ENCODE data around the gene ATL2.
"Not testable (repeated sequence)": the region's sequence is repeated elsewhere in the genome, so short reads cannot be mapped to it uniquely, and the experiment has no call there.

The ATL2 gene

DNA sequence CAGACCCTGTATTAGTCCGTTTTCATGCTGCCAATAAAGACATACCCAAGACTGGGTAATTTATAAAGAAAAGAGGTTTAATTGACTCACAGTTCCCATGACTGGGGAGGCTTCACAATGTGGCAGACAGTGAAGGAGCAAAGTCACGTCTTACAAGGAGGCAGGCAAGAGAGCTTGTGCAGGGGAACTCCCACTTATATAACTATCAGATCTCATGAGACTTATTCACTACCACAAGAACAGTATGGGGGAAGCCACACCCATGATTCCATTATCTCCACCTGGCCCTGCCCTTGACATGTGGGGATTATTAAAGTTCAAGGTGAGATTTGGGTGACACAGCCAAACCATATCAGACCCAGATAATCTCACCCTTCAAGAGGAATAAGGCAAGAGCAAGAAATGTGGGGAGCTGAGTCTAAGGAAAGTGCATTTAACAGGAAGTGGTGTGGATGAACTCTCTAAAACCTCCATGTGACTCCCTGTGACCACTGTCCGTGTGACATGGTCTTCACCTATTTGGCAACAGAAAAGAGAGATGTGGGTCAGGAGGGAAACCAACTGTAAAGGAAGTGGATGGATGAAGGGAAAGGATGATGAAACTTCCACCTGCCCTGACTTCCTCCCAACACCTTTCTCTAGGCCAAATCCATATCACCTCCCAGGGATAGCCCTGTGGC lies 110.6 kb downstream of the ATL2 start:
- no peak for DNase-seq (ENCODE audit: insufficient read length)
- no peak for FAIRE-seq
- TF ChIP-seq POLR2A (IDR thresholded peaks at IDR 0.05; ENCODE audit: low read depth, low read length): no peak
- TF ChIP-seq POLR2AphosphoS5 (IDR thresholded peaks at IDR 0.05; ENCODE audit: low read depth, low read length): no peak
- no peak for TF ChIP-seq TAF1 (IDR thresholded peaks at IDR 0.05; ENCODE audit: borderline replicate concordance, low read depth, low read length)

DNA sequence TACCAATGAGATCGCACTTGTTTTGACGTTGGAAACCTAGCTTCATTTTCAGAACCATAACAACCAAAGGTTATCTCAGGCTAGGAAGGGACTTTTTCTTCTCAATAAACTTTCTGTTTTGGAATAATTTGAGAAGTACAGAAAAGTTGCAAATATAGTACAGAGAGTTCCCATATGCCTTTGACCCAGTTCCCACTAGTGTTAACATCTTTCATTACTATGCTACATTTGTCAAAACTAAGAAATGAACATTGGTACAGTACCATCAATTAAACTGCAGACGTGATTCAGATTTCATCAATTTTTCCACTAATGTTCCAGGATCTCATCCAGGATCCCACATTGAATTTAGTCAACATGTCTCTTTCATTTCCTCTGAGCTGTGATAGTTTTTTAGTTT lies 111.6 kb downstream of the ATL2 start:
- DNase-seq (ENCODE audit: insufficient read length) (no peak), FAIRE-seq (no peak)
- TF ChIP-seq TAF1 (IDR thresholded peaks at IDR 0.05; ENCODE audit: borderline replicate concordance, low read depth, low read length) (no peak), POLR2A (IDR thresholded peaks at IDR 0.05; ENCODE audit: low read depth, low read length) (no peak), POLR2AphosphoS5 (IDR thresholded peaks at IDR 0.05; ENCODE audit: low read depth, low read length) (no peak)

DNA sequence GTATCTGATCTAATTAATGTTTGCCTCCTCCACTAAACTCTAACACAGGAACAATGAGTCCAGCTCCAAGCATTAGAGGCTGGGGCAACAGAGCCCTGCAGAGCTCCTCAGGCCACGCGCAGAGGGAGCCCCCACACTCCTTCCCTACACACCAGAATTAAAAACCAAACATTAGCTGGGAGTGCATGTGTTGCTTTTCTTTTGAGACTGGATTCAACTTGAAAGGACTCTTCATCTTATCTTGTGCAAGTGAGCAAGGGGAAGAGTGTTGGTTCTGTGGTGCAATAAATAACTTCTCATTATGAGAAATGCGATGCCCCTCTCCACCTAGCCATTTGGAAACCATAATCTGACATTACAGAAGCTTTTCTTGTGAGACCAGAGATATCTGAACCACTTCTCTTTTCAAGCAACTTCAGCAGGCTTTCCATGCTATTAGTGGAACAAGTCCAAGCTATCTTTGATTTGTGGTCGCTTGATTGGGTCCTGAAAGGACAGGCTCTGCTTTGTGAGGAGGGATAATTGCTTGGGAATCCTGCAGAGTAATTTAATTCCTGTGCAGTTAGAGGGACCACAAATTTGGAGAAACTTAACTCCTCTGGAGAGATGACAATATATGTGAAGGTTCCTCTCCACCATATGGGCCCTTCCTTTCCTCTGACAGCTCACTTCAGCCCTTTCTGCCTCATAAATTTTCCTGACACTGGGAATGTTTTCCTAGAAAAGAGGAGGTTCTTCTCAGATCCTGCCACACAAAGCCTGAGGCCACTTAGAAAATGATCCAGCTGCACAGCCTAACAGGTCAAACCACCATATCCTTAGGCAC lies 112.5 kb downstream of the ATL2 start:
- no peak for TF ChIP-seq POLR2A (IDR thresholded peaks at IDR 0.05; ENCODE audit: low read depth, low read length)
- no peak for TF ChIP-seq POLR2AphosphoS5 (IDR thresholded peaks at IDR 0.05; ENCODE audit: low read depth, low read length)
- no peak for TF ChIP-seq TAF1 (IDR thresholded peaks at IDR 0.05; ENCODE audit: borderline replicate concordance, low read depth, low read length)
- FAIRE-seq (no peak), DNase-seq (ENCODE audit: insufficient read length) (no peak)

DNA sequence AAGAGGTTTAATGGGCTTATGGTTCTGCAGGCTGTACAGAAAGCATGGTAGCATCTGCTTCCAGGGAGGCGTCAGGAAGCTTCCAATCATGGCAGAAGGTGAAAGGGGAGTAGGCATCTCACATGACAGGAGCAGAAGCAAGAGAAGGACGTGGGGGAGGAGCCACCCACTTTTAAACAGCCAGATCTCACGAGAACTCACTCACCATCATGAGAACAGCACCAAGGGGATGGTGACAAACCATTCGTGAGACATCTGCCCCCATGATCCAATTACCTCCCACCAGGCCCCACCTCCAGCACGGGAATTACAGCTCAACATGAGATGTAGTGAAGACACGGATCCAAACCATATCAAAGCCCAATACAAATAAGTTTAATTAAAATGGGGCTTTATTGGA lies 113.8 kb downstream of the ATL2 start:
- no peak for DNase-seq (ENCODE audit: insufficient read length)
- FAIRE-seq: no peak
- TF ChIP-seq POLR2A (IDR thresholded peaks at IDR 0.05; ENCODE audit: low read depth, low read length) (no peak), TAF1 (IDR thresholded peaks at IDR 0.05; ENCODE audit: borderline replicate concordance, low read depth, low read length) (no peak), POLR2AphosphoS5 (IDR thresholded peaks at IDR 0.05; ENCODE audit: low read depth, low read length) (no peak)

DNA sequence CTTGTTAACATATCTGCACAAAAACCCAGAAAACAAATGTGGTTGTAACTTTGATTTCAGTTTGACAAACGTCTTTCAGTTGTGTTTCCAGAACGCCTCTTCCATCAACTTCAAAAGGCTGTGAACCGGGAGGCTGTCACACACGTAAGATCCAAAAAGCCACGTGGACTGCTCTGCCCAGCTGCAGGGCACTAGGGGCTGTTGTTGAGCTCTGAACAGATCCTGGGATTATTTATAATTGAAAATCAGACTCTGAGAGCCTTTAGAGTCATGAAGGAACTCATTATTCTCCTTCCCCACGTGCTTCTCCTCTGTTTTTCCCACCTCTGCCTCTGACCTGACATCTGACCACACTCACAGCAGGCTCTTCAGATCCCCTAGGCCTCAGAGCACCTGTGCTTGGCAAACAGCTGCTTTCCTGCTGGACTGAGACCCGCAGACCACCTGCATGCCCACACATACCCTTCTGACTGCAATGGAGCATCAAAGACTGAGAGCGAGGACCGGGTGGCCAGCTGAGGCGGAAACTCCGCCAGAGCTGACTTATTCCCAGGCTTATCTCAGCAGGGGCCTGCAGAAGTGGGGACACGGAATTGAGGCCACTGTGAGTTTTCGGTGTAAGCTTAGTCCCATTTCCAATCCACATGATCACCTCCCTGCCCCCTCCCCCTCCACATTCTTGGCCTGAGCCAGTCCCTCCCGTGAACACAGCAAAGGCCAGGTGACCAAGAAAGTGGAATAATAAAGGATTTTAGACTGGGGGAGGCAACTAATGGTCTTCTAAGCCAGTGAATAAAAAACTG lies 114.8 kb downstream of the ATL2 start:
- TF ChIP-seq TAF1 (IDR thresholded peaks at IDR 0.05; ENCODE audit: borderline replicate concordance, low read depth, low read length) (no peak), POLR2AphosphoS5 (IDR thresholded peaks at IDR 0.05; ENCODE audit: low read depth, low read length) (no peak), POLR2A (IDR thresholded peaks at IDR 0.05; ENCODE audit: low read depth, low read length) (no peak)
- FAIRE-seq: no peak
- DNase-seq (ENCODE audit: insufficient read length): no peak

DNA sequence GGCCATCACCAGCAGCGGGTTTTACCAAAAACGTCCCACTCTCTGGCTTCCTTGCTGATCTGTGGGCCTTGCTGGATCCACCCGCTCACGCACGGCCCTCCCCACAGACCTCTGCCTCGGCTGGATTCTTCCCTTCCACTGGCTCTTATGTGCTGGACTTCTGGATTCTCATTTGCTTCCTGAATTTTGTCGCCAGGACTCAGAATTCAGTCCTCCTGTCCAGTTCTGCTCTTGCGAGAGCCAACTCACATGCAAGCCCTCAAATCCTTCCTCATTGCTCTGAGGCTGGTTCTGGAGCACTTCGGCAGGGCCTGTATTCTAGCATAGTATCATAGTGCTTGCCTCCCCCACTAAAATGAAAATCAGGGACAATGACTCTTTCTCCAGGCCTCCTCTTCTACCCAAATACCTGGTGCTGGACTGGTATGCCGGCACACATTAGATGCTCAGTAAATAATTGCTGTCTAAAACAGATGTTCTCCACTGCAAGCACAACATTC lies 115.5 kb downstream of the ATL2 start:
- peak; percentile 67 for FAIRE-seq
- no peak for DNase-seq (ENCODE audit: insufficient read length)
- TF ChIP-seq POLR2A (IDR thresholded peaks at IDR 0.05; ENCODE audit: low read depth, low read length): no peak
- TF ChIP-seq POLR2AphosphoS5 (IDR thresholded peaks at IDR 0.05; ENCODE audit: low read depth, low read length): no peak
- no peak for TF ChIP-seq TAF1 (IDR thresholded peaks at IDR 0.05; ENCODE audit: borderline replicate concordance, low read depth, low read length)

DNA sequence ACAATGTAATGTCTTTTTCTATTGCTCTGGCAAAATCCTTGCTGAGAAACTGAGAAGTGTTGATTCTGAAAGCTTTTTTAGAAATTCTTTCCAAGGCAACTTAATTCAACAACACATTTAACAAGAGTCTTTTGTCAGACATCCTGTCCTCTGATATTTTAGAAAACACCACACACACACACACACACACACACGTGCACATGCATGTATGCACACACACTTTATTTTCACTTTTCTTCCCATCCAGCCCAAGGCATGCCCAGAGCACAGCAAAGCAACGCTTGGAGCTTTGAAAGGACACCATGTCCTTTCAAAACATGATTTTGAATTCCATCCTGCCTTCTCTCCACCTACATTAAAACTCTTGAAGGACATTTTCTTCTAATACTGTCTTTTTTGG lies 116.1 kb downstream of the ATL2 start:
- TF ChIP-seq POLR2AphosphoS5 (IDR thresholded peaks at IDR 0.05; ENCODE audit: low read depth, low read length) (no peak), TAF1 (IDR thresholded peaks at IDR 0.05; ENCODE audit: borderline replicate concordance, low read depth, low read length) (no peak)
- DNase-seq (ENCODE audit: insufficient read length) (no peak), FAIRE-seq (no peak)

DNA sequence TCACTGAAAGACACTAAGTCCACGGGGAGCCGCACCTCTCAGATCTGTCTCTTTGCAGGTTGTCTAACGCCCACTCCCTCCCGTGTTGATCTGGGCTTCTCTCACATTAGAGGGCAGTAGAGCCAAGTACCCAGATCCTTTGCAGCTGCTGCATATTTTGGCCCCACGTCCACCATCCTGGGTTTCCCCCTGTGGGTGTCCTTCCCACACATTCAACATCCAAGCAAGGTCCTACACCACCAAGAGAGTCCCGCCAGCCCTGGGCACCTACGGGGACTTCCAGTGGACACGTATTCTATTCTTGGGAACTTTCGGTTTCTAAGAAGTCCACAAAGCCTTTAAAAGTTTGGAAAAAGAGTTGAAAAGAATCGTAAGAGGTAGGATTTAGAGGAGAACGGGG lies 116.6 kb downstream of the ATL2 start:
- peak; percentile 79 for FAIRE-seq

DNA sequence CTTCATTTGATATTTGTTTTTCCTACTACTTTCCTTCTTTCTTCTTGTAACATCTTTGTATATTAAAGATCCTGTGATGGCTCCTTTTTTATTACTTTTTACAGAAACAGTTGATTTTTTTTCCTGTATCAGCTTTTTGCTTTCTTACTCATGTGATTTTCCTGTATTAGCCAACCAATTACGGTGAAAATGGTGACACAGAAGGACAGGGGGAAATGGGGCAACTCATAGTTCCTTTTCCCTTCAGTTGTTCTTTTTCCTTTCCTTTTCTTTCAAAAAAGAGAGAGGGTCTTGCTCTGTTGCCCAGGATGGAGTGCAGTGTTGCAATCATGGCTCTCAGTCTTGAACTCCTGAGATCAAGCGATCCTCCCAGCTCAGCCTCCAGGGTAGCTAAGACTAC lies 117.8 kb downstream of the ATL2 start:
- FAIRE-seq (no peak), DNase-seq (ENCODE audit: insufficient read length) (no peak)
- TF ChIP-seq POLR2A (IDR thresholded peaks at IDR 0.05; ENCODE audit: low read depth, low read length) (no peak), POLR2AphosphoS5 (IDR thresholded peaks at IDR 0.05; ENCODE audit: low read depth, low read length) (no peak), TAF1 (IDR thresholded peaks at IDR 0.05; ENCODE audit: borderline replicate concordance, low read depth, low read length) (no peak)

More for the DNA sequence above, 116.6 kb downstream of the ATL2 start:
- TF ChIP-seq TAF1 (IDR thresholded peaks at IDR 0.05; ENCODE audit: borderline replicate concordance, low read depth, low read length): no peak
- DNase-seq (ENCODE audit: insufficient read length): no peak

DNA sequence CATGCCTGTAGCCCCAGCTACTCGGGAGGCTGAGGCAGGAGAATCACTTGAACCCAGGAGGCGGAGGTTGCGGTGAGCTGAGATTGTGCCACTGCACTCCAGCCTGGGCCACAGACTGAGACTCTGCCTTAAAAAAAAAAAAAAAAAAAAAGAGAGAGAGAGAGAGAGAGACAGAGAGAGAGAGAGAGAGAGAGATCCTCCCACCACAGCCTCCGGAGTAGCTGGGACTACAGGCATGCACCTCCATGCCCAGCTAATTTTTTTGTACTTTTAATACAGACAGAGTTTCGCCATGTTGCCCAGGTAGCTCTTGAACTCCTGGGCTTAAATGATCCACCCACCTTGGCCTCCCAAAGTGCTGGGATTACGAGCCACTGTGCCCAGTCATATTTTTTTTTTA lies 119.4 kb downstream of the ATL2 start:
- FAIRE-seq; DNase-seq (ENCODE audit: insufficient read length): not testable (repeated sequence)

DNA sequence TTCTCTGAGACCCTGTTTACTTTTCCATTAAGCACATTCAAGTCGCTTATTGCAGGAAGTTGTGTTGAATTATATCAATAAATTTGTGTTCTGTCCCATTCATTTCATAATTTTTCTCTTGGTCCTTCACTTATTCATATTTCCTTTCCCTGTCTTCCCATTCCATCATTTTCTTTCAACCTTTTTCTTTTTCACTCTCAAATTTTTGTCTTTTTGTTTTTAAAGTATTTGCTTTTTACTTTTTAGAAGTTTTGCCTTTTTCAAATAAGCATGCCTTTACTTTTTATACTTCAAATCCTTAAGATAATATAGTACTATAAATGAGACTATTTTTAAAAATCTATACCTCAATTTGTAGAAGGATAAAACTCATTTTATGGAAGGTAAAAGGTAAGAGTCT lies 120.5 kb downstream of the ATL2 start:
- DNase-seq (ENCODE audit: insufficient read length): no peak
- no peak for TF ChIP-seq TAF1 (IDR thresholded peaks at IDR 0.05; ENCODE audit: borderline replicate concordance, low read depth, low read length)
- no peak for TF ChIP-seq POLR2AphosphoS5 (IDR thresholded peaks at IDR 0.05; ENCODE audit: low read depth, low read length)
- no peak for TF ChIP-seq POLR2A (IDR thresholded peaks at IDR 0.05; ENCODE audit: low read depth, low read length)
- FAIRE-seq: no peak

Measured in GM12892 (cell line).